NCI-H82 treated with DMSO at 0.1 percent for 48 hours (cell line): ENCODE measurements around the gene TRPV6.

Source experiments
- DNase-seq: peaks from one replicate; lab custom pipeline; 2025; ENCODE audit not compliant: unreplicated experiment; lab: John Stamatoyannopoulos, UW

Gene TRPV6

GRCh38 chr7:142908921-142909890 lies 23.7 kb upstream of the TRPV6 start:
- DNase-seq = peak; percentile 1

- no peak for DNase-seq
Observed at GRCh38 chr7:142908290-142908689, 22.7 kb upstream of the TRPV6 start.

GRCh38 chr7:142906643-142907042 lies 21.1 kb upstream of the TRPV6 start:
- DNase-seq = no peak

GRCh38 chr7:142905759-142906158 lies 20.2 kb upstream of the TRPV6 start:
- DNase-seq = no peak

- no peak for DNase-seq
Observed at GRCh38 chr7:142904128-142904527, 18.6 kb upstream of the TRPV6 start.

- no peak for DNase-seq
Observed at GRCh38 chr7:142901426-142902259, 16.1 kb upstream of the TRPV6 start.

- DNase-seq = no peak
Observed at GRCh38 chr7:142899661-142900060, 14.1 kb upstream of the TRPV6 start.

- no peak for DNase-seq
Observed at GRCh38 chr7:142898377-142899170, 13.0 kb upstream of the TRPV6 start.

DNA sequence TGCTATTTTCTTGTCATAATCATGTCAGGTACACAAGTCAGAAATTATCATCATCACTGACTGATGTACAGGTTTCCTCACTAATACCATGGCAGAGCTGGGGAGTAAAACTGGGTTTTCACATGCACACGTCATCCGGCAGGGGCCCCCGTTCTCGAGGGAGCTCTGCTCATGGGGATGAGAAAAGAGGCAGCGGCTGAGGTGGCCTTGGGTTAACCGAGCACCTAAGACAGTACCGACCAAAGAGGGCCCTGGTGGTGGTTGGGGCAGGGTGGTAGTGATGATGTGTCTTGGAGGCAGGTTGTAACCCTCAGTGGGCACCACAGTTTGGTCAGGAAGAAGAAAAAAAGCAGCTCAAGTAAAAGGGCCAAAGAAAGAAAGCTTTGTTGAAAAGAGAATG lies 12.1 kb upstream of the TRPV6 start:
- no peak for DNase-seq

DNA sequence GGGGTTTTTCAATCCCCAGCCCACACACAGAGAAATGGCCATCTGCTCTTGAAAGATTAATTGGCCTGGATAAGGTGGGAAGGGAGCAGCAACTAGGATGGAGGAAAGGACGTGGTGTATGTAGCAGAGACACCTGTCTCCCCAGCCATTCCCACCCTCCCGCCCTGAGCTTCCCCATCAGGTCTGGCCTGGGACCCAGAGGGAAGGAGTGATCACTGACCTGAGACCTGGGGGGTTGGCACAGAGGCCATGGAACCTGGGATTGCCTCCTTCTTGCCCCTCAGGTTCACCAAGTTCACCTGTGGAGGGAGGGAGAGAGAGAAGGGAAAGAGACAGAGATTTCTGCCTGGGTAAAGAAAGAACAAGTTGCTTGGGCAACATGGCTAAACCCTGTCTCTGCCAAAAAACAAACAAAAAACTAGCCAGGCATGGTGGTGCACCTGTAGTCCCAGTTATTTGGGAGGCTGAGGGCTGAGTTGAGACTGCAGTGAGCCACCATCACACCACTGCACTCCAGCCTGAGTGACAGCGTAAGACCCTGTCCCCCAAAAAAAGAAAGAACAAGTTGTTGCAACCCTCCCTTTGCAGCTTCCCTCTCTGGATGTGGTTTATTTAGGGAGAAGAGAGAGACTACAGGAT lies 11.3 kb upstream of the TRPV6 start:
- DNase-seq = no peak

DNA sequence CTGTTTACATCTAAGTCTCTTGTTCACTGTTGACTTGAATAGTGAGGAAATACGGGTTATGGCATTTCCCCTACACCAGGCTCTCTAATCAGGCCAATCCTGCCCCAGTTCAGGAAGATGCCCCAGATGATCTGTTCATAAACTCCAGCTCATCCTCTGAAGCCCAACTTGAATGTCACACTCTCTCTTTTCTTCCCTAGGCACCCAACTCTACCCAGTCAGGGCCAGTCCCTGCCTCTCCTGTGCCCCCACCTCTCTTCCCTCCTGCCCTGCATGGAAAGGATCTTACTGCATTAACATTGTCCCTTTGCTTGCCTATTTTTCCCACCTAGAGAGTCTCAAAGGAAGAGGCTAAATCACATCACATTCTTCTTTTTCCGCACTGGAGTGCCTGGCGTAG lies 10.6 kb upstream of the TRPV6 start:
- no peak for DNase-seq

DNA sequence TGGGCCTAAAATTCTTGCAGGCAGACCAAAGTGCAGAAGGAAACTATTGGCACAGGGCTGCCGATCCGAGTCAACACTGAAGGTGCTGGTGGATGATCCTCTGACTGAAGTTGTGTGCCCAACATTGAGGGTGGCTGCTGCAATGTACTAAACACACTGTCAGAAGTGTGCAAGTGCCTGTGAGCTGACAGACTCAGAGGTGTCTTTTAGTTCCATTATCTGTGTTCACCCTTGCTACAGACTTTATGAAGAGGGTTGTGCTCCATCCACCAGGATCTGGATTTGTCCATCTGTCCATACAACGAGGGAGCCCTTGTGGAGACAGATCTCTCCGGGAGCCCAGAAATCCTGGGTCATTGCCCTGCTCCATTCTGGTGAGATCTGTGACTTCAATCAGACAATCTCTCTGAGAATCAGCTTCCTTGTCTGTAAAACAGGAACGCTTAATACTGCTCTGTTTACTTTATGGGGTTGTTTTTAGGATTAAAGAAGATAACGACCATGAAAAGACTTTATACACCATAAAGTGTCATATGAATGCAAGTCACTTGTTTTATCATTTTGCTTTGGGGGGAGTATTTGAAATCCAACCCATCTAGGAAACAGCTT lies 9.5 kb upstream of the TRPV6 start:
- DNase-seq = no peak

- no peak for DNase-seq
Observed at GRCh38 chr7:142894112-142894984, 8.8 kb upstream of the TRPV6 start.

DNA sequence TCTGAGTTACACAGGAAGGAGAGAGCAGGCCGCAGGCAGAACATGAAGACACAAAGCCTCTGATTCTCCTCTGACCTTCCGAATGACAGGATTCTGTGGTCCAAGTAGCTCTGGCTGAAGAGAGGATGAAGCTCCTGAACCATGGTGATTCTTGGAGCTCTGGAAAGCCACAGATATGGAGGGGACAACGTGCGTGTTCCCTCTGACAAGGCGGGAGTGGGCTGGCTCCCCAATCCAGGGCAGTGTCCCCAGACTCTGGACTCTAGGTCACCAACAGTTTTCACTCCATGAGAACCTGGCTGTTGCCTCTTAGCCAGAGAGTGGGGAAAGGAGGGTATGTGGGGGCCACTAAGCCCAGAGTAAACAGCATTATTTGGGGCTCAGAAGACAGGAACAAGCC lies 7.4 kb upstream of the TRPV6 start:
- no peak for DNase-seq

GRCh38 chr7:142891490-142892082 lies 6.0 kb upstream of the TRPV6 start:
- no peak for DNase-seq

GRCh38 chr7:142890874-142891485 lies 5.4 kb upstream of the TRPV6 start:
- no peak for DNase-seq

- DNase-seq = no peak
Observed at GRCh38 chr7:142889816-142890215, 4.3 kb upstream of the TRPV6 start.

- DNase-seq = no peak
Observed at GRCh38 chr7:142887282-142888015, 1.9 kb upstream of the TRPV6 start.
